Stimulated activated CD4-positive, alpha-beta T cell treated with anti-CD3 and anti-CD28 coated beads, TNF-alpha, amount 100 ng/mL, for 4 hours (primary cell): ENCODE results near the gene BTF3.
"Not testable (repeated sequence)": the region's sequence is repeated elsewhere in the genome, so short reads cannot be mapped to it uniquely, and the experiment has no call there.

Experiments
- DNase-seq, 3 experiments: peaks; one replicate each; pipeline ENCODE4 v3.0.0-alpha.2; 2020; ENCODE audit warnings: low read depth in 3 of 3

The BTF3 gene

DNA sequence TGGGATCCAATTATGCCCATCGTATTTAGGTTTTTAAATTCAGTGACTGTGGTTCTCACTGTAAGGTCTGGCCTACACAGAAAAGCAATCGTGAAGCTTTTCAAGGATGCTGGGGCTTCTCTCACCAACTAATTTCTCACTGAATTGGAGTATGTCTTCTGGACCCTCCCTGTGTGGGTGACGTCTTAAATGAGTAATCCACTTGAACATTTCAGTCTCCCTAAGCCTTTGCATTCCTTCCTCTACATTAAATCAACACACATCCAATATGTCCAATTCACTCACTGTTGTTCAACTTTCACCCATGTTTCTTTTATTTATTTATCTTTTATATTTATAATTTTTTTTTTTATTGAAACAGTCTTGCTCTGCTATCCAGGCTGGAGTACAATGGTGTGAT lies 12.5 kb upstream of the BTF3 start:
- DNase-seq = no peak

DNA sequence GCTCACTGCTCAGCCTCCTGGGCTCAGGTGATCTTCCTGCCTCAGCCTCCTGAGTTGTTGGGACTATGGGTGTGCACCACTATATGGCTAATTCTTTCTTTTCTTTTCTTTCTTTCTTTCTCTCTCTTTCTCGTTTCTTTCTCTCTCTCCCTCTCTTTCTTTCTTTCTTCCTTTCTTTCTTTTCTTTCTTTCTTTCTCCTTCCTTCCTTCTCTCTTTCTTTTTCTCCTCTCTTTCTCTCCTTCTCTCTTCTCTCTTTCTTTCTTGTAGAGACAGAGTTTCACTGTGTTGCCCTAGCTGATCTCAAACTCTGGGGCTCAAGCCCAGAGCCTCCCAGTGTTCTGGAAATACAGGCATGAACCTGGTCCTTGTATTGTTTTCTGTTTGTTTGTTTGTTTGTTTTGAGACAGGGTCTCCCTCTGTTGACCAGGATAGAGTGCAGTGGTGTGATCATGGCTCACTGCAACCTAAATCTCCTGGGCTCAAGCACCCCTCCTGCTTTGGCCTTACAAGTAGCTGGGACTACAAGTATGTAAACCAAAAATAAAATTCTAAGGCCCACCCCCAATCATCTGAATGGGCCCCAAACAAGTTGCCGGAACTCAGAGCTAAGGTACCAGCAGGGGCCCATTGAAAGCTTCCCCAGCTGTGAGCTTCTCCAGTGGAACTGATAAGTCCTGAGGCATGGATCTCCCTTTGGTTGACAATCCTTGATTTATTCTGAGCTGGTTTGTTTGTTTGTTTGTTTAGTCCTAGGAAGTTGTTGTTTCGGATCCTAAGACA lies 11.9 kb upstream of the BTF3 start:
- DNase-seq = no peak

DNA sequence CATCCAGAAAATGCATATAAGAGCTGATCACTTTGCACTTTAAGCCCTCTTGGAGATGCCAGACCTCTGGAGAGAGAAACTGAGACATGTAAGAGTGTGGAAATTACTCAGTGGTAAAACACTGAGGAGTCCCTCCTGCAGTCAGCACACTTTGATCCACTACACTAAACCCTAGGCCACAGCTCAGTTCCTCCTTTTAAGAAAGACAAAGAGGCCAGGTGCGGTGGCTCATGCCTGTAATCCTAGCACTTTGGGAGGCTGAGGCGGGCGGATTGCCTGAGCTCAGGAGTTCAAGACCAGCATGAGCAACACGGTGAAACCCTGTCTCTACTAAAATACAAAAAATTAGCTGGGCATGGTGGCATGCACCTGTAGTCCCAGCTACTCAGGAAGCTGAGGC lies 11.0 kb upstream of the BTF3 start:
- not testable (repeated sequence) for DNase-seq

DNA sequence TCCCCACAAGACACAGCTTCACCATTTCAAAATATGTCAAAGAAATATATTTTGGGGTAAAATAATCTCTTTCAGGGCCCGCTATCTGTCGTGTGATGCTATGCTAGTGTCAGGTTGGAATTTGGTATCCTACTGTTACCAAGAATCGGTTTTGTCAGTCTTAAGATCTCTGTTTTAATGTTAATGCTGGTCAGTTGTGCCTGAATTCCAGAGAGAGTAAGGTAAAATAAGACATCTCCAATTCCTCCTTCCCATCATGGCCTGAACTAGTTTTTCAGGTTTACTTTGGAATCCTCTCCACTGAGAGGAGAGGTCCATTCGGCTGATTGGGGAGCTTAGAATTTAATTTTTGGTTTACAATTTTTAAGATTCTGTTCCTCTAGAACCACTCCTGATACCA lies 10.4 kb upstream of the BTF3 start:
- DNase-seq = no peak

DNA sequence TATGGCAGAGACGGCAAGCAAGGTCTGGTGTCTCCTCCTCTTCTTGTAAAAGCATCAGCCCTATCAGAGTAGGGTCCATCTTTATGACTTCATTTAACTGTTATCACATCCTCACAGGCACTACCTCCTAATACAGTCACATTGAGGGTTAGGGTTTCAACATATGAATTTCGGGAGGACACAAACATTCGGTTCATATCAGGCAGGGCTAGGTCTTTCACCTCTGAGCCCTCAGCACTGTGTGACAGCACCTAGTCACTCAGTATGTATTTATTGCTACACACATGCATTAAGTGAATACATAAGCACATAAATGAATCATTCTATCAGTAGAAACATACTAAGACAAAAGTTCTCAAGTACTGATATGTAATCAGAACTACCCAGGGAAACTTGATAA lies 9.4 kb upstream of the BTF3 start:
- no peak for DNase-seq

DNA sequence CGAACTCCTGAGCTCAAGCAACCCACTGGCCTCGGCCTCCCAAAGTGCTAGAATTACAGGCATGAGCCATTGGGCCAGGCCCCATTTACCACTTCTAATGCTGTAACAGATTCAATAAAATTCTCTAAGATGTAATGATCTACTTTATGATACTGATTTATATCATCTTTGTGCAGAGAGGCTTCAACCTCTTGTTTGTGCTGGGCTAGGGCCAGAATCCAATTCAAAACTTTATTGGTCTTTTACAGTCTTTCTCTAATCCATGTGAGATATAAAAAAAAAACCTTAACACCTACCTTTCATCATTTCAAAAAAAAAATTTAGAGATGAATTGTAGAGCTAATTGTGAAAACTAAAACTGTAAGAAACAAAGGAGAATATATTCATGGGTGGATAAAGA lies 8.2 kb upstream of the BTF3 start:
- DNase-seq = no peak

DNA sequence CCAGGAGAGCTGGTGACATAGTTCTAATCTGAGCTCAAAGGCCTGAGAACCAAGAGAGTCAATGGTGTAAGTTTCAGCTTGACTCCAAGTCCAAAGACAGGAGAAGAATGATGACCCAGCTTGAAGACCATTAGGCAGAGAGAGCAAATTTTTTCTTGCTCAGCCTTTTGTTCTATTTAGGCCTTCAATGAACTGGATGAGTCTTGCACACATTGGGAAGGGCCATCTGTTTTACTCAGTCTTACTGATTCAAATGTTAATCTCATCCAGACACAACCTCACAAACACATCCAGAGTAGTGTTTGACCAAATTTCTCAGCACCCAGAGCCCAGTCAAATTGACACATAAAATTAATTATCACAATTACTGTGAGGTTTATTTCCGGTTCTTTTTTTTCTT lies 7.1 kb upstream of the BTF3 start:
- DNase-seq = no peak

DNA sequence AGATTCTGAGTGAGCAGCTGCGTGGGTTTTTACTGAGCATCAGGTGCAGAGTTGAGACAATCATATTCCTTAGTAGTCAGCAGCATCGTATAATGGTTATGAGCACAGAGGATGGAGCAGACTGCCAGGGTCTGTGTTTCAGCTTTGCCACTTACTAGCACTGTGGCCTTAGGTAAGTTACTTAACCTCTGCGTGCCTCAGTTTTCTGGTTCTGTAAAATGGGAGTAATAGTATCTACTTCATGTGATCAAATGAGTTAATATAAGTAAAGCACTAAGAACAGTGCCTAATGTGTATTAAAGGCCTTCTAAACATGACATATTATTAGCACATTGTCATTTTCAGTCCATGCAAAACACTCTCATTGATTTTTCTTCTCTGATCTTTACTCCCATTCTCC lies 4.8 kb upstream of the BTF3 start:
- DNase-seq = no peak

DNA sequence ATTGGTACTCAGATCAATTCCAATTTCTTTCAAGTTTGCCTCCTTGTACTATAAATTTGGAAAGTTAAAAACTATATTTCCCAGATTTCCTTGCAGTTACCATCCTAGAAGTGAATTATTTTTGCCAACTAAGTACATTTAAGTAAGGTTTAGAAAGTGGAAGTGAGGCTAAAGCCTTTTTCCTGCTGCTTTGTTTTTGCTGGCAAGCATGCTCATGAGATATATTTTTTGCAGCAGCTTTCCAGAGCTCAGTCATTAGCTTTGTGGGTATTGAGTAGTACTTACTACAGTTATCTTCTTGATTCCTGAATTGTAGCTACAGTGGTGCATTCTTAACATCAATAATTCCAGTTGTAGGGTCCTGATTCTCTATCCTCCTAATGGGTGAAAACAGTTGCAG lies 3.5 kb upstream of the BTF3 start:
- DNase-seq = no peak

DNA sequence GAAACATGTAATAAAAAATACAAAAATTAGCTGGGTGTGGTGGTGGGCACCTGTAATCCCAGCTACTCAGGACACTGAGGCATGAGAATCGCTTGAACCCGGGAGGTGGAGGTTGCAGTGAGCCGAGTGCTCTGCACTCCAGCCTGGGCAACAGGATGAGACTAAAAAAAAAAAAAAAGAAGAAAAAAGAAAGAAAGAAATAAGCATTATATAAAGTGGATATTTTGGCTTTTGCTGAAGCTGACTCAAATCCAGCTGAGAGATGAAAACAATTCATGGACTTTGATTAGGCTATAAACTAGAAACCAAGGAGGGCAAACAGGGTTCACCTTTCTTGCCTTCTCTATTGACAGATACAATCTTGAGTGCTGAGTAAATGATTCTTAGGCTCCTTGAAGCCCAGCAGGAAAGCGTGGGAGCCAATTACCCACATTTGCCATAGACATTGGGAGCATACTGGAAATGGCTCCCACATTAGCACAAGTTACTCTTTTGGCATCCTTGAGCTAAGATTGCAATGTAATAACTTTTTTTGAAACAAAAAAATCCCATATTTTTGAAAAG lies 2.4 kb upstream of the BTF3 start:
- DNase-seq = no peak

DNA sequence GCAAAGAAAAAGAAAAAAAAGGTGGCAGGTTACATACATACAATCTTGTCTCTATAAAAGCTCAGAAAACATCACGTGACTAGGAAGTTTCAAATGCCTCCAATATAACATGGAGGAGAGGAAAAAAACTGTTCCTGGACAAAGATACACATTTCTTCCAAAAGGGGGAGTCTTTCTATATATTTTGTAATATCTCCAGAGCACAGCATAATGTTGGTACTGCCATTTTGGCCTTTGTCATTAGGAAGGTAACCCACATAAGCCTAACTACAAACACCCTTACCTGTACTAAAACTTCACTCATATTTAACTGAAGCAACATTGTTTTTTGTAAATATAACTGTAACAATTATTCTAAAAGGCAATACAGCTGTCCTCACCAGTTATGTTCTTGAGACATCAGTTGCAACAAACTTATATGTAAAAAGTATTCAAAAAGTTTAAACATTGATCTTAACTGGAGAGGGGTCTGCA lies 1.2 kb upstream of the BTF3 start:
- DNase-seq = no peak

DNA sequence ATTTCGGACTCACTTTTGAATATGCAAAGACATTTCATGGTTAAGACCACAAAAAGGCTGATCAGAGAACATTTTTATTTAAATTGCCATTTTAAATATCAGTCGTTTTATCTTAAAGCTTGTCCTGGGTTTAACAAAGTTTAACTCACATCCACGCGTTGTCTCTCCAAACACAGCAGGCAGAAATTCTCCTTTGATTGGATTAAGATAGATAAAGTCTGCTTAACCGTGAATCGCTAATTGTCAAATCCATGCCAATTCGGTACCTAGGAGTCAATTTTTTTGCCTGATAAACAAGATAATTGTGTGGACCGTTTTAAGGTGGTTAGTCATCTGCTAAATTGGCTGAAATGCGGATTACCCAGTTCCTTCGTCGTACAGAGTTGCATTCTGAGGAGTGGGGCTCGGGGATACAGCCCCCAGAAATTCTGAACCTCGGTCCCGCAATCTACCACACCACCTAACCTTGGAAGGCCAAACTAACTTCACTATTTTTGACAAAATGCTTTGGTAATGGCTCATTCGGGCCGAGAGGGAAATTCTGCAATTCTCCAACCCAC lies 665 bp upstream of the BTF3 start:
- DNase-seq = no peak

DNA sequence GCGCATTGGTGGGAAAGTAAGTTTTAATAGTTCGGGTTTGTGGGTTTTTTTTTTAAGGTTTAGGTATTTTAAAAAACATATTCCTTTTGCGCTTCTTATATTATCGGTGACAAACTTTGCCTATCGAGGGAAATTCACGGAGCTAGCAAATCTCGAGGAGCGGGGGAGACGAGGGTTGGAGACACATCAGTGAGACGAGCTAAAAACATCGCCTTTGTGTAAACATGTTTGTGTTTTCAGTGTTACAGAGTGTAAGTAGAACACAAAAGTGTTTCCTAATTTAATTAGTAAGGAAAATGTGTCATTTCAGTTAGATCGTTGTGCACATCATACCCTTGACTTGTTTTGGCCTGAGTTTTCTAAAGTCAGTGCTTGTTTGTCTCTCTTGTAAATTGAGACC lies 945 bp downstream of the BTF3 start:
- no peak for DNase-seq

DNA sequence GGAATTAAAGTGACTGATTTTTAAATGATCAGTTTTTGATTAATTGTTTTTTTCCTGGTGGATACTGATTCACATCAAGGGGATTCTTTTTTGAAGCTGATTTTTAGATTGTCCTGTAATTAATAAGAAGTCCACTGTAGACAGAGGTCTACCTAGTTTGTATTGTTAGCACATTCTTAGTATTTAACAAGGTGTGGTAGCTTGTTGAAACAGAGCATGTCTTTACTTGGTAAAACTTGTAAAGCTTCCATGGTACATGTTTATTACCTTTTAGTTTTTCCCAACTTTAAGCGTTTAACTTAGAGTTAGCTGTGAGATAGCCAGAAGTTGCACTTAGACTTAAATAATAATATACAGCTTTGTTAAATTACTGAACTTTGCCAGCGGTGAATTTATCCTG lies 1.5 kb downstream of the BTF3 start:
- no peak for DNase-seq

DNA sequence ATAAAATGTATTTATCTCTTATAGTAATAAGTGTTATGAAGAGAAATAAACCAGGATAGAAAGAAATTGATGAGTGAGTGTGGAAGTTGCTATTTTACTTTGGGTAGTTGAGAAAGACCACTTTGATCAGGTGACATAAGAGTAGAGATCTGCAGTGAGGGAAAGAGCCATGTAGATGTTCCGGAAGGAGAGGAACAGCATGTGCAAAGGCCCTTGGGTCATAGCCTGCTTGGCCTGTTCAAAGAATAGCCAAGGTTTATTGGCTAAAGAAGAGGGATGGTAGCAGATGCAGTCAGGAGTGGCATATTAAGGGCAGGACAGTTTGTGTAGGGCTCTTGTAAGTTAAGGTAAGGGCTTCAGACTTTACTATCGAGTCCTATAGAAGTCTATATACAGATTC lies 3.2 kb downstream of the BTF3 start:
- no peak for DNase-seq

DNA sequence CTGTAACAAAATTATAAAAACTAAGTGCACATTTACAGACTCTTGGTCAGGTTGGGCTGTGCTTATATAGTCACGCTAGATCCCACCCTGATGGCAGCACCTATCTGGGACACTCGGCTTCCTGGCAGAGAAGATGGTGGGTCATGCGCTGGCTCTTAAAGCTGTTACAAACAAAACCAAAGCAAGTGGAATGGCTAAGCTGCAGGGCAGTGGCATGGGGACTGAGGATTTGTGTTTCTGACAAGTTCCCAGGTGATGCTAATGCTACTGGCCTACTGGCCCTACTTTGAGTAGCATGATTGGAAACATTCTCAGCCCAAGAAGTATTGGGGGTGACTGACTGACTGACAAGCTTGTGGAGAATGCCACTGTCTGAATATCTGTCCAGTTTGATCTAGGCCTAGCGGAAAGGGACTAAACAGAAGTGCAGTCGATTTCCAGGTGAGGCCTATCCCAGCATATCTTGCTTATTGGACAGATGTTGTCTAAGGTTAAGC lies 8.3 kb downstream of the BTF3 start:
- DNase-seq = no peak

DNA sequence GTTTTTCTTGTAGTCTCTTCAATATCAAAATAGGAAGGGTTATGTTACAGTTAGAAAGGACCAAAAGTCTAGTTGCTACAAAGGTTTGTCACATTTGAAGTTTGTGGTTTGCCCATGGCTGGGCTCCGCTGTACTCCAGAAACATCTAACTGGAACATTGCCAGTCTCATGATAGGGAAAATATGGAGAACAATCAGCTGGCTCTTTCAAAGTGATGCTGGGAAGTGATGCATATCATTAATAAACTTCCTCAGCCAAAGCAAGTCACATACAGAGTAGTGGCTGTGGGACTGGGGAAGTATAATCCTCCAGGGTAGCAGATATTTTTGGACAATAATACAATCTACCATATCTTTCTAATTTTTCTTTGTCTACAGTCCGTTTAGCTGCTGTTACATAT lies 8.8 kb downstream of the BTF3 start:
- no peak for DNase-seq

DNA sequence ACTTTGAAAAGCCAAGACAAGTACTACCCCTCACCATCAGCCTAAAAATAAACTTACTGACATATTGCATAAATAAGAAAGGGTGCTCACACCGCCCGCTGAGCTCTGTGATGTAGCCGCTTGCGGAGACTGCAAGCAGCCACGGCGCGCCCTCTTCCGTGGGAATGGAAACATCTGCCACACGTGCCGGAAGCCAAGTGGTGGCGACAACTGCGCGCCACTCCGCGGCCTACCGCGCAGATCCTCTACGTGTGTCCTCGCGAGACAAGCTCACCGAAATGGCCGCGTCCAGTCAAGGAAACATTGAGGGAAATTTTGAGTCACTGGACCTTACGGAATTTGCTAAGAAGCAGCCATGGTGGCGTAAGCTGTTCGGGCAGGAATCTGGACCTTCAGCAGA lies 10.3 kb downstream of the BTF3 start:
- not testable (repeated sequence) for DNase-seq

DNA sequence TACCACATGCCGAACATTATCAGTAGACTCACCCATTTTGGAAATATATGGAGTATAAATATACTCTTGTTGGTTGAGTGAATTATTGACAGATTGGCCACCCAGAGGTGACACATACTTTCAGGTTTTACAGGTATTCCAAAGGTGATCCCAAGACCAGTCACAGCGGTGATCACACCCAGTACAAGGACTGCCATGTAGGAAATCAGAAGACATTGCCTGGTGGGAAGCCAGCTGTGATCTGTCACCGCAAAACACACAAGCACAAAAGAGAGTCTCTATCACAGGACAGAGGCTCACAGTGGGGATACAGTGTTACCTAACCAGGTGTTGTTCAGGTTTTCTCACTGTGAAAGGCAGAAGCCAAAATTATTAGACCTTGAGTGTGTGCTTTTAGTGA lies 15.8 kb downstream of the BTF3 start:
- DNase-seq = no peak

DNA sequence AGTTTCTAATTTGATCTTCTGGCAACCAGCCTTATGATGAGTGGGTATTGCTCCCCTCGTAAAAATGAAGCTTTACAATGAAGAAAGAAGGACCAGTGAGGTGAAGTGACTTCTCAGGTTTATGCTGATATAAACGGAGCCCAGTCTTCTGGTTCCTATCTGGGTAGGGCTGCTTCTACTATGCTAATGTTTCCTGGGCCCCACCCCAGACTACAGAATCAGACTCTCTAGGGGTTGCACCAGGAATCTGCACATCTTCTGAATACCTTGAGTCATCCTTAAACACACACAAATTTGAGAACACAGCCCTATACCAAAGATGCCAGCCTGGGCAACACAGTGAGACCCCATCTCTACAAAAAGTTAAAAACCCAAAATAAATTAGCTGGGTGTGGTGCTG lies 16.2 kb downstream of the BTF3 start:
- DNase-seq = no peak

DNA sequence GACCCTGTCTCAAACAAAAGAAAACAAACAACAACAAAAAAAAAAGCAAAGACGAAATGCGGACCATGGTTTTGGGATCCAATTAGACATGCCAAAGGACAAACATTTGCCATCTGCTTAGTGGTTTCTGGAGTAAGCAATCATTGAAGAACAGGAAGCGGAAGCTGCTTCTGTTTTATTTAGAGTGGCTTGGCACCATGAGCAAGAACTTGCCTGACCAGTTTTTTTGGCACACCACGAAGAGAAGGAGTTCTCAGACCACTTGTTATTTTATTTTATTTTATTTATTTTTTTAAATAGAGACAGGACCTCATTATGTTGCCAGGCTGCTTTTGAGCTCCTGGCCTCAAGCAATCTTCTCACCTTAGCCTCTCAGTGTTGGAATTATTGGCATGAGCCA lies 17.0 kb downstream of the BTF3 start:
- DNase-seq = no peak

DNA sequence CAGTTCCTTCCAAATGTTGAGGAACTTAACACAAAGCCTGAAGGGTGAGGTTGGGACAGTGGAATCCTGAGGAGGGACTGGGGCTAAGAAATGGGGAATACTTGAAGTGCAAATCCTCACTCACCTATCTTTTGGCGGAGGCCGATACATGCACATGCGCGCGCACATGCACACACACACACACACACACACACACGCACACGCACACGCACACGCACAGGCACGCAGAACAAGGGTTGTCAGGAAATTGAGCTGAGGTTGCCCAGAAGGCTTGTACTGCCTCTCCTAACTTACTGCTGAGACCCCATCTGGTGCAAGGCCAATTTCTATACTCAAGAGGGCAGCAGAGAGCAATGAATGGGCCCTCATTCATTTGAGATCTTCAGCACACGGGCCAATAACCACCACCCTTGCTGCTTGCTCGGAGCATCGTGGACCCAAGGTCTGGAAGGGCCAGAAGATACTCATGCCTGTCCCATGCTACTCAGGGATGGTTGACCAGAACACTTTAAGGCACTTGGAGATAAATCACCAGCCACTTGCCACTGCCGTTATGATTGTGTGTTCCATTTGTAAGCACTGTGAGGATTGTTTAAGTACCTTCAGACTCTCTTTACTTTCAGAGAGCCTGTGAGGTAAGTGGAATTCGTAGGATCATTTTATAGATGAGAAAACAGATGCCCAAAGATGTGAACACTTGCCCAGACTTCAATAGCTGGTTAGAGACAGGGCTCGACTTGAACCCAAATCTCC lies 21.5 kb downstream of the BTF3 start:
- peak; percentile 18 to 42 (median 36) for DNase-seq

DNA sequence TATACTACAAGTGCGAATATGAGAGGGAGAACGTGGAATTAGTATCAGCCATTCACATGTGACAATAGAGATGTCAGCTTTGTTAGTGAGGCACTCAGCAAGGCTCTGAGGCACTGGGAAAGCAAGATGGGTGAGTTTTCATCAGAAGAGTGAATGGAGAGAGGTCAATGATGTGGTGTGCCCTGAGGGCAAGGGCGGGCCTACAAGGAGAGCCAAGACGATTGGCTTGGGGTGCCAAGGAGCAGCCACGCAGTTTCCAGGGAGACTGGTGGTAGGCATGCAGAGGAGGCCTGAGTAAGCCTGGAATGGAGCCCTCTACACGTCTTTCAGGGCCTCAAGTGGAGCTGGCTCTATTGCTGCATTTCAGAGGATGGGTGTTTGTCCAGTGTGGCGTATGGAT lies 24.7 kb downstream of the BTF3 start:
- no peak for DNase-seq
